Thyroid gland (tissue), 4 donors: Measurements from ENCODE around the gene SNX2.

Source experiments
- CTCF ChIP-seq, 6 experiments: fragments of 200-600 bp in 3 of 6; fragments of 450-650 bp in 3 of 6; sonication (generic) in 3 of 6; IDR thresholded peaks; one replicate each; pipeline ENCODE4 v1.5.1; 2016 to 2019; ENCODE audit warnings: antibody characterized with exemption in 6 of 6, mild to moderate bottlenecking in 2 of 6, inconsistent platforms in 1 of 6, moderate library complexity in 1 of 6
- POLR2A ChIP-seq, 2 donors: fragments of 450-650 bp; IDR thresholded peaks; one replicate each; pipeline ENCODE4 v1.6.1; 2017; ENCODE audit warnings: antibody characterized with exemption in 2 of 2, mild to moderate bottlenecking in 2 of 2, moderate library complexity in 1 of 2

- TF ChIP-seq CTCF (IDR thresholded peaks at IDR 0.05) (no peak), POLR2A (IDR thresholded peaks at IDR 0.05) (no peak)
These were observed 8.8 kb upstream of the SNX2 start for GRCh38 chr5:122766130-122766529.
